DND-41 (cell line): ENCODE data around the gene NR3C1.

ENCODE experiments used
- EZH2 ChIP-seq: IDR thresholded peaks from 3 replicates; pipeline ENCODE4 v1.6.1; 2012; ENCODE audit warnings: borderline replicate concordance, low read depth, mild to moderate bottlenecking, moderate library complexity, low read length, inconsistent platforms; ENCODE audit not compliant: severe bottlenecking
- TF ChIP-seq, protein P1 (sequence below): IDR thresholded peaks from 2 replicates; pipeline ENCODE4 v1.5.1; 2012; ENCODE audit warnings: borderline replicate concordance, low read length, moderate library complexity, mild to moderate bottlenecking; ENCODE audit not compliant: poor library complexity, severe bottlenecking; ENCODE audit errors: extremely low read depth

DNA sequence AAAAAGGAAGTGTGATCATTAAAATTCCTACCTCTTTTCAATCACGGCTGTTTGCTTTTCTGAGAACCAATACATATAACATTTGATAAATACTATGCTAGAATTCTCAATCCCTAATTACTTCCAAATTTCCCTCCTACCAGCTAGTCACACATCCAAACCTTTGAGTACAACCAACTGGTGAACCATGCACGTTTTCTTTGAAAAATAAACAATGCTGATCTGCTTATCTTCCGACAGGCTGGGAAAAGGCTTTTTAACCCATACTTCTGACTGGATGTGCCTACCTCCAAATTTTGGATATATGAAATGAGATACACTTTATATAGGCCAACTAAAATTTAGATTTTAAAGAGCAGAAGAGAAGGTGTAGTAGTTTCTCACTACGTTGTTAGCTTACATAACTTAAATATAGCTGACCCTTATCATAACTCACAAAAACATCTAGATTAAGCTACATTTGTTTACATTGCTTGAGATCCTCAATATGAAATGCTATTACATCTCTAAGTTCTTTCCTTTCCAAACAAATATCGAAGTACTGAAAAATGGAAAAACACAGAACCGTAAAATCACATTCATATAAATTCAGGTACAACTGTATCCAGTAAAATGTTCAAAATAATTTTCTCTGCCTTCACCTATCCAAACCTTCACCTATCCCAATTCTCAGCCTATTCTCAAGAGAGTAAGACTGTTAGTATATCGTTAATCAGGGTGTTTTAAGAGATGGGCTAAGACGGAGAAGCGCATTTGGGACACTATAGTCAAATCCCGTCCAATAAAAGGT lies 2.1 kb downstream of the NR3C1 start:
- TF ChIP-seq, protein P1, sequence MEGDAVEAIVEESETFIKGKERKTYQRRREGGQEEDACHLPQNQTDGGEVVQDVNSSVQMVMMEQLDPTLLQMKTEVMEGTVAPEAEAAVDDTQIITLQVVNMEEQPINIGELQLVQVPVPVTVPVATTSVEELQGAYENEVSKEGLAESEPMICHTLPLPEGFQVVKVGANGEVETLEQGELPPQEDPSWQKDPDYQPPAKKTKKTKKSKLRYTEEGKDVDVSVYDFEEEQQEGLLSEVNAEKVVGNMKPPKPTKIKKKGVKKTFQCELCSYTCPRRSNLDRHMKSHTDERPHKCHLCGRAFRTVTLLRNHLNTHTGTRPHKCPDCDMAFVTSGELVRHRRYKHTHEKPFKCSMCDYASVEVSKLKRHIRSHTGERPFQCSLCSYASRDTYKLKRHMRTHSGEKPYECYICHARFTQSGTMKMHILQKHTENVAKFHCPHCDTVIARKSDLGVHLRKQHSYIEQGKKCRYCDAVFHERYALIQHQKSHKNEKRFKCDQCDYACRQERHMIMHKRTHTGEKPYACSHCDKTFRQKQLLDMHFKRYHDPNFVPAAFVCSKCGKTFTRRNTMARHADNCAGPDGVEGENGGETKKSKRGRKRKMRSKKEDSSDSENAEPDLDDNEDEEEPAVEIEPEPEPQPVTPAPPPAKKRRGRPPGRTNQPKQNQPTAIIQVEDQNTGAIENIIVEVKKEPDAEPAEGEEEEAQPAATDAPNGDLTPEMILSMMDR, result no peak
- no peak for TF ChIP-seq EZH2
